HG03280 (cell line): ENCODE results near the gene SLC2A11.
A peak's percentile ranks its signal among the peaks of the same experiment; 100 is the strongest.

Experiments used
- ATAC-seq: cut with Tn5 transposase; IDR thresholded peaks from one replicate; pipeline ENCODE4 v1.9.1; 2021; ENCODE audit warnings: mild to moderate bottlenecking, moderate library complexity; ENCODE audit not compliant: unreplicated experiment

The SLC2A11 gene

GRCh38 chr22:23857606-23858483 lies at the start of gene SLC2A11:
TSS of gene SLC2A11 (plus strand) at chr22:23857875. CDS start at chr22:23858000, 125 bp downstream.
- peak; percentile 95 for ATAC-seq

- ATAC-seq: no peak
Measured at GRCh38 chr22:23812378-23812777, 45.3 kb upstream of the SLC2A11 start.

- ATAC-seq: no peak
Measured at GRCh38 chr22:23815541-23816155, 42.0 kb upstream of the SLC2A11 start.

GRCh38 chr22:23816156-23816976 lies 41.3 kb upstream of the SLC2A11 start:
- no peak for ATAC-seq

GRCh38 chr22:23817146-23817545 lies 40.5 kb upstream of the SLC2A11 start:
- no peak for ATAC-seq

- no peak for ATAC-seq
Measured at GRCh38 chr22:23818541-23818940, 39.1 kb upstream of the SLC2A11 start.

GRCh38 chr22:23820748-23821211 lies 36.9 kb upstream of the SLC2A11 start:
- ATAC-seq: no peak

- ATAC-seq: no peak
Measured at GRCh38 chr22:23822101-23822671, 35.5 kb upstream of the SLC2A11 start.

- ATAC-seq: no peak
Measured at GRCh38 chr22:23823331-23823791, 34.3 kb upstream of the SLC2A11 start.

- ATAC-seq: no peak
Measured at GRCh38 chr22:23824476-23825245, 33.0 kb upstream of the SLC2A11 start.

- no peak for ATAC-seq
Measured at GRCh38 chr22:23825246-23825905, 32.3 kb upstream of the SLC2A11 start.

- no peak for ATAC-seq
Measured at GRCh38 chr22:23826510-23827350, 30.9 kb upstream of the SLC2A11 start.

GRCh38 chr22:23827351-23827995 lies 30.2 kb upstream of the SLC2A11 start:
- ATAC-seq: no peak

GRCh38 chr22:23828800-23829680 lies 28.6 kb upstream of the SLC2A11 start:
- ATAC-seq: no peak

- ATAC-seq: no peak
Measured at GRCh38 chr22:23829845-23830372, 27.8 kb upstream of the SLC2A11 start.

GRCh38 chr22:23831261-23831660 lies 26.4 kb upstream of the SLC2A11 start:
- ATAC-seq: no peak

GRCh38 chr22:23831781-23832180 lies 25.9 kb upstream of the SLC2A11 start:
- no peak for ATAC-seq
